C4-2B (cell line): ENCODE measurements around the gene GIPC2.

Source experiments
- H3K27ac ChIP-seq: fragments of 450-650 bp; 2 replicates; pipeline ENCODE4 v1.5.1; 2017
- CTCF ChIP-seq: fragments of 450-650 bp; conservative IDR thresholded peaks from 2 replicates; pipeline ENCODE4 v1.5.1; 2017; ENCODE audit warnings: mild to moderate bottlenecking
- ZFX ChIP-seq: fragments of 450-650 bp; IDR thresholded peaks from 2 replicates; pipeline ENCODE4 v1.6.1; 2017

GIPC2 gene

DNA sequence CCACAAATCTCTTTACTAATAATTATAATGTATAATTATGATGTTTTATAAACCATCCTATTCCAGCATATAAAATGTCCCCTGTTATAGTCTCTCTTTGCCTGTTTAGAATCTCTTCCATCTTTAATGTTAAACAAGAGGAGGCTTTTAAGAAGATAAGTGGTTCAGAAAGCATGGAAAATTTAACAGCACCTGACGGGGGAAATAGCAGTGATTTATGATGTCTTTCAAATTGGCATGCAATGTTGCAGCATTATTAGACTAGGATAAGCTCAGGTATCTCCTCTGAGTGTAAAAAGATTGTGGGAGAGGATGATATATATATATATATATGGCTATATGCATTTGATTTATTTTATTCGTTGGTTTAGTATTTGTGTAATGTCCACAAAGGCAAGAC lies 24.4 kb downstream of the GIPC2 start:
- TF ChIP-seq ZFX, result no peak
- no peak for TF ChIP-seq CTCF
- H3K27ac ChIP-seq, result no peak overlapping the region

DNA sequence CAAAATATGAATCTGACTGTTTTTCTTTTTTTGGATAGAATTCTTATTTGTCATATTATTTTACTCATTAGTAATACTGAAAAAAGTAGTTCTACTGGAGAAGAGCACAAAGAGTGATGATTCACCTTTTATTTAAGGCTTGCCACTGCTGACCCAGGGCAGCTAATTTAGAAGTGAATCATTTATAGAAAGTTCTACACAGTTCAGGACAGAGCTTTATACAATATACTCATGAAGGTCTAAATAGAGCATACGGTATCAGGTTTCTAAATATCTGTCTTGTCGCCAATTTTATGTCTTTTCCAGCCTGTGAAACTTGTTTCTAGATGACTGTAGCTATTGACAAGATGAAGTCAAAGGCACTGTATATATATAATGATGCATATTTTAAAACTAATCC lies 25.0 kb downstream of the GIPC2 start:
- TF ChIP-seq CTCF (no peak), ZFX (no peak)
- H3K27ac ChIP-seq, result no peak overlapping the region

DNA sequence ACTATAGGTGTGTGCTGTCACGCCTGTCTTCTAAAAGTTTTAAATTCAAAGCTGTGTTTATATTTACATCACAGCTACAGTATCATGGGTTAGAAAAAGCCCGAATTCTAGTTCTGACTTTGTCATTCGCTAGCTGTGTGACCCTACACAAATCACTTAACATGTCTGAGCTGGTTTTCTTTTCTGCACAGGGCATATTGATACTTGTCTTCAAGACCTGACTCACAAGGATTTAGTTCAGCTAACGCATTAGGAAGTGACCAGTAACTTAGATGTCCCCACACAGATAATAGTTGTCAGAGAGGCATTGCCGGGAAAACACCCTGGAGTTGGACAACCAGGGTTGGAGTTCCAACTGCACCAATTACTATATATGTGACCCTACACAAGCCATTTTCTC lies 25.9 kb downstream of the GIPC2 start:
- H3K27ac ChIP-seq, result no peak overlapping the region
- TF ChIP-seq CTCF, result no peak
- TF ChIP-seq ZFX, result no peak

GRCh38 chr1:78072216-78072615 lies 26.4 kb downstream of the GIPC2 start:
- no peak overlapping the region for H3K27ac ChIP-seq
- TF ChIP-seq ZFX (no peak), CTCF (no peak)

DNA sequence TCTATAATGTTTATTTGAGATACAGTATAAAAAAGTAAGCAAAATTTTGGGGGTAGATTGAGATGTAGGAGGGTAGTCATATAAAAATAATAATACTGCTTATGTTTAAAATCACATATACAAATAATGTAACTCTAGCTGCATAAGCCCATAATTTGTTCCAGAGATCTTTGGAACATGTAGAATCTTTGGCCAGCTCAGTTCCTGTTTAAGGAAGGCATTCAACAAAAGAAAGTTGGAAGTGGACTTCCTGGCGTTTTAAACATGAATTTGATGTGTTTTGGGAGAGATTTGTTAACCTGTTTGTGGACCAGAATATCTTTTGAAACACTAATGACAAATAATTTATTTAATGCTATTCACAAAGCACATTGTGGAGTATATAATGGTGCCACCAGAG lies 27.7 kb downstream of the GIPC2 start:
- TF ChIP-seq ZFX (no peak), CTCF (no peak)
- H3K27ac ChIP-seq, result no peak overlapping the region

DNA sequence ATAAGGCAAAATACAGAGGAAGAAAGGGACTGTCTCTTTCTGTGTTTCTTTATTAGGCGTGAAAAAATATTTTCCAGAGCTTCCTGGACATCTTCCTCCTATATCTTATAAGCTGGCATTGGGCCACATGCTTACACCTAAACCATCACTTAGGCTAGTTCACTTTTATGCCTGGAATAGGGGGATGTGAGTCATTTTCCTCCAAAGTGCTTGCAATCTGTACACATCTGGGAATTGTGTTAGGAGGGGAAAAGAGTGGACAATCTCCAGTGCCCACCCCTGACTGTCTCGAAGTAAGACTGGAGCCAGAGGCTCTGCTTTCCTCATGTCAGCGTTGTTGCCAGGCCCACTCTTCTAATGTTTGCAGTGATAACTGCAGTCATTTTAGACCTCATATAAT lies 29.9 kb downstream of the GIPC2 start:
- TF ChIP-seq CTCF (no peak), ZFX (no peak)
- H3K27ac ChIP-seq, result no peak overlapping the region

DNA sequence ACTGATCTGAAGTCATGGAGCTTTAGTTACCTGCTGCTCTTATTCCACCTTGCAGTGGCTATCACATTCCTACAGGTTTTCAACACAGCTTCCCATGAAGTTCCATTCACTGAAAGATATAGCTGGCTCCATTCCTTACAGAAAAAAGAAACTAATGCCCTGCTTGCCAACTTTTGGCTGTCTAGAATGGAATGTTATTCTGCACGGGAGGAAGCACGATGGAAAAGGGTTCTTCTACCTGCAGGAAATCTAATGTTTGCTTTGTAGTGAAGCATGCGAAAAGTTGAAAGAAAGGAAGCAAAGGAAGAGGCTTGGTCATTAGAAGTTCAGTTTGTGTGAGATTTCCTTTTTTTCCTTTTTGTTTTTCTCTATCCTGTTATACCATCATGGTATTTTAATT lies 32.6 kb downstream of the GIPC2 start:
- no peak overlapping the region for H3K27ac ChIP-seq
- TF ChIP-seq ZFX (no peak), CTCF (no peak)
